Amniotic stem cell (primary cell): ENCODE results near the gene LIAS.
"Not testable (repeated sequence)": the region's sequence is repeated elsewhere in the genome, so short reads cannot be mapped to it uniquely, and the experiment has no call there.

Experiments
- DNase-seq: peaks from one replicate; lab custom pipeline; 2025; lab: John Stamatoyannopoulos, UW

Gene LIAS

GRCh38 chr4:39452860-39453587 lies 5.8 kb upstream of the LIAS start:
- DNase-seq = no peak

DNA sequence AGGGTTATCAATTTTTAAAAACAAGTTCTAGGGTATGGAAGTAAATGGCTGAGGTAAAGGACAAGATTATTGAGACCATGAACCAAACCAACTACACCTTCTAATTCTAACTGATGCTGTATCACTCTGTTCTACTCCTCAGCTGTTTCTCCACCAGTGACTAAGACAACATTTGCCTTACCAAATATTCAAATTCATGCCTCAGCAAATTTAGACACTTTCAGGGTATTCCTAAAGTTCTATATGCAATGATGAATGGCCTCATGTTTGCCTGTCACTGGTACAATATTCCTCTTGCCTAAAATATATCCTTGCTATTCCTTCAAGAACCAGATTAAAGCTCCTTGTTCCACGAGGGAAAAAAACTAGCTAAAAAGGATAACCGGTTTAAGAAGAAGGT lies 5.1 kb upstream of the LIAS start:
- DNase-seq = no peak

DNA sequence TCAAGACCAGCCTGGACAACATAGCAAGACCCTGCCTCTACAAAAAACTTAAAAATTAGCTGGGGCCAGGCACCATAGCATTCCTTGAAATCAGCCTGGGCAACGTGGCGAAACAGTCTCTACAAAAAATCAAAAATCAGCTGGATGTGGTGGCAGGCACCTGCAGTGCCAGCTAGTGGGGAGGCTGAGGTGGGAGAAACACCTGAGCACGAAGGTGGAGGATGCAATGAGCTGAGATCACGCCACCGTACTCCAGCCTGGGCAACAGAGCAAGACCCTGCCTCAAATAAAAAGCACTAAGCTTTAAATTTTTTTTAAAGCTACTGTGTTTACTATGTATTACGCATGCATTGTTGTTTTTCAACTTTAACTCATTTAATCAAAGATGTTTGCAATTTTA lies 3.4 kb upstream of the LIAS start:
- DNase-seq = no peak

GRCh38 chr4:39456946-39457763 lies 1.7 kb upstream of the LIAS start:
- no peak for DNase-seq

GRCh38 chr4:39458161-39458504 lies 723 bp upstream of the LIAS start:
- DNase-seq = not testable (repeated sequence)

DNA sequence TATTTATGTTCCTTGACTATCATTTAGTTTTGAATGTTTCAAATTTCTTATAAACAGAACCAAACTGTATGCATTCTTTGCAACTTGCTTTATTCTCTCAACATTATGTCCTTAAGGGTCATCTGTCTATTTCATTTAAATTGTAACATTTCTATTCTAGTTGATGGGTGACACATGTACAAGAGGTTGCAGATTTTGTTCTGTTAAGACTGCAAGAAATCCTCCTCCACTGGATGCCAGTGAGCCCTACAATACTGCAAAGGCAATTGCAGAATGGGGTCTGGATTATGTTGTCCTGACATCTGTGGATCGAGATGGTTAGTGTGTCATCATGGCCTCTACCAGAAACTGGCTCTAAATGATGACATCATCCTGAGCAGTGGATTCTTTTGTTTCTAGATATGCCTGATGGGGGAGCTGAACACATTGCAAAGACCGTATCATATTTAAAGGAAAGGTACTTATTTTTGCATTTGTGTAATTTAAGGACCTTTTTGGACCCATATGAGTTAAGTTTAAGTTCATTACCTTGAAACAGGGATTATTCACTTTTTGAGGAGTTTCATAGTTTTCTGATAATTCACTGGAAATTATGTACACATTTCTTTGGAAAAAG lies 6.1 kb downstream of the LIAS start:
- DNase-seq = peak; percentile 43

- no peak for DNase-seq
Measured at GRCh38 chr4:39466747-39467146, 7.9 kb downstream of the LIAS start.

DNA sequence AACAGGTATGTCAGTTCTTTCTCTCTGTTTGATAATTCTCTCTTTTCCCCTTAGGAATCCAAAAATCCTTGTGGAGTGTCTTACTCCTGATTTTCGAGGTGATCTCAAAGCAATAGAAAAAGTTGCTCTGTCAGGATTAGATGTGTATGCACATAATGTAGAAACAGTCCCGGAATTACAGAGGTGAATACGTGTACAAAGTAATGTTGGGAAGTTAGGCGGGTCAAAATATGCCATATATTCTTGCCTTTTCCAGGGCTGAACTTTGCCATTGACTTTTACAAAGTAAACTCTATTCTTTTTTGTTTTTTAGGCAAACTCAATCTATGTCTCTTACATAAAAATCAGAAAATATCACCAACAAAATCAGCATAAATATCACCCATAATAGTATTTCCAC lies 8.6 kb downstream of the LIAS start:
- DNase-seq = no peak

GRCh38 chr4:39469429-39470077 lies 10.7 kb downstream of the LIAS start:
- DNase-seq = peak; percentile 89

- DNase-seq = no peak
Measured at GRCh38 chr4:39470402-39470801, 11.5 kb downstream of the LIAS start.

DNA sequence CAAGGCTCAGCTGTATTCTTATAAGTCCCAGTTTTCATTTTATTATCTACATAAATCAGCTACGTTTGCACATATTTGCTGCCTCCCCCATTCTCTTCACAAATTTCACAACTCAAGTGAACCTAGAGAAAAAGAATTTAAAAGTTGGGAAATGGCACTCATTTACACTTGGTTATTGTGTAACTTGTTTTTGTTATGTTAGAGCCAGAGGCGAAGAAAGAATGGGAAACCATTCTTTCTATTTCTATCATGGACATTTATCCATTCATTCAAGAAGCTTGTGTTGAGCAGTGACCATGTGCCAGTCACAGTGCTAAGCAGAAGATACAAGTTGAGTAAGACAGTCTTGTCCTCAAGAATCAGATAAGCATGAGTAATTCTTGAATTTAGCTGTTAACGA lies 13.5 kb downstream of the LIAS start:
- DNase-seq = no peak

DNA sequence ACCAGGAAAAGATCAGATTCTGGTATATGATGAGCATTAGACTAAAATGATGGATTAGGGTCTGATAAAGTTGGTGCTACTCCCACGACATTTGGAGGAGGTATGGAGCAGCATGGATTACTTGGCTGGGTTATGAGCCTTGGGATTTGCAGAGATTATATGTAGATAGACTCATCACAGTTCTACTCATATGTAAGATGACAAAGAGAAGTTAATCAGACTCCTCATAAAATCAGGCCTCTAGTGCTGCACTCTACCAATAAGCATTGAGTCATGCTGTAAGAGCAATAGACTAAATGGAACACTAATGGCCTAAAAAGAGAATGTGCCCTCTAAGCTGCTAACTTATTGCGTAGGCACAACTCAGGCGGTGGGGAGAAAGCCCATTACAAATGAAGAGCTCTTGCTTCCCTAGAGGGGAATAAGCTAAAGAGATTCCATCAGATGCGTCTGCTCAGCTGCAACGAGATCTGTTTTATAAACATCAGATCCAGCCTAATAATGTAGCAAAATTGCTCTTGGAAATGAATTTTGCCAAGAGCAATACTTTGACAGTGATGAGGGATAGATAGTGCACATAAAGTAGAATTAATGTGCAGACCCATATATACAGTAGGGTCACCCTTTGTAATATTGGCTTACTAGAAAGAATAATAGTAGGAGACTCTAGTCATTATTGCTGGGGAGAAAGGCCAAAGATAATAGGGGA lies 17.5 kb downstream of the LIAS start:
- DNase-seq = no peak

GRCh38 chr4:39480251-39480650 lies 21.4 kb downstream of the LIAS start:
- DNase-seq = no peak

- DNase-seq = no peak
Measured at GRCh38 chr4:39480902-39481695, 22.2 kb downstream of the LIAS start.

DNA sequence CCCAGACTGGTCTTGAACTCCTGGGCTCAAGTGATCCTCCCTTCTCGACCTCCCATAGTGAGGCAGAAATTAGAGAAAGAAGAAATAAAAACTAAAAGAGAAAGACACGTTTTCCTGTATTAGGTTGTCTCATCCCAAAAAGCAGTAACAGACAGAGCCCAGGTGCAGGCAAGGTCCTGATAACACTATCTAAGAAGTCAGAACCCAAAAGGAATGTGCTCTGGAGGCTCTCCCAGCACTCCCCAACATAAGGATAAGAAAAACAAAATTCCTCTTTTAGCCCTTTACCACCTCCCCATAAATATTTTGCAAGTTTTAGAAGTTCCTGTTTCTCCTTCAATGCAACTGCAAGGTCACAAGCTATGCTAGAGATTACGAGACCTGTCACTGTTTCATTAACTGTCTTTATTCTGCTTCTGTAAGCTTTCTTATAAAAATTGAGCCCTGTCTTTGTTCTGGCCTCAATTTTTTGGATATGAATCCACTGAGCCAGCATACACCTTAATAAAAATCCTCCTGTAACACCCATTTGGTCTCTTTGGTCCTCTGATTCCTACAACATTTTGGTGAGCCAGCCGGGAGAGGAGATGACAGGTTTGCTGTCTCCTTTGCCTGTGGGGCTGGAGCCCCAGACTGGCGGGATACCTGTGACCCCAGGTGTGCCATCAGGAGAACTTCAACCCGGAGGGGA lies 25.9 kb downstream of the LIAS start:
- DNase-seq = no peak

DNA sequence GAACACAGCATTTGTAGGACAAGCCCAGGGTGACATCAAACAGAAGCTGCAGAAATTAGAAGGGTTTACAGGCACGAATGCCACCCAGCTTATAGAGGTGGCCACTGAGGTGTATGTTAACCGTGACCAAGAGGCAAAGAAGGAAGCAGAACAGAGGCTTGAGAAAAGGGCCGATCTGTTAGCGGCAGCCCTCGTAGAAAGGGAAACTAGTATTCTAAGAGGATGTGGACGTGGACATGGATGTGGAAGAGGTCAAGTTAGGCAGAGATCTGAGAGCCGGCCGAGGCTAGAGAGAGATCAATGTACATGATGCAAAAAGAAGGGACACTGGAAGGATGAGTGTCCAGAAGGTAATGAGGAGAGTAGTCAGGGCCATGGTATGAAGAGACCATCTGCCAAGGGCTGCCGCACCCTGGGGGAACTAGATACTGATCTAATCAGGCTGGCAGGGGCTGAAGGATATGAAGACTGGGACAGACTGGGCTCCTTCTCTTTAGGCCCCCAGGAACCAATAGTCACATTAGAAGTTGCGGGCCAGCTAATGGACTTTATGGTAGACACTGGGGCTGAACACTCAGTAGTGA lies 27.5 kb downstream of the LIAS start:
- DNase-seq = no peak

DNA sequence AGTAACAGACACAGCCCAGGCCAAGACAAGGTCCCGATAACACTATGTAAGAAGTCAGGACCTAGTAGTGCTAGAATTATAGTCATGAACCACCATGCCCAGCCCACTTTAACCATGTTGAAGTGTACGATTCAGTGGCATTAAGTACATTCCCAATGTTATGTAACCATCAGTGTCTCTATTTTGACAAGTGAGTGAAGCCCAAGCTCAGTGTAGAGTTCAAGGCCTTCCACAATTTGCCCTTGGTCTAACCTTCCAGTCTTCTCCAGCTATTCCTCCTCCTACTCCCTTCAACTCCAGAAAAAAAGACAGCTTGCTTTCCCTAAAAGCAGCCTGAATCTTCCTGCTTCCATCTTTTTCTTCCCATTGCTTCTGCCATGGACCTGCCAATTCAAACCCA lies 31.5 kb downstream of the LIAS start:
- DNase-seq = no peak

DNA sequence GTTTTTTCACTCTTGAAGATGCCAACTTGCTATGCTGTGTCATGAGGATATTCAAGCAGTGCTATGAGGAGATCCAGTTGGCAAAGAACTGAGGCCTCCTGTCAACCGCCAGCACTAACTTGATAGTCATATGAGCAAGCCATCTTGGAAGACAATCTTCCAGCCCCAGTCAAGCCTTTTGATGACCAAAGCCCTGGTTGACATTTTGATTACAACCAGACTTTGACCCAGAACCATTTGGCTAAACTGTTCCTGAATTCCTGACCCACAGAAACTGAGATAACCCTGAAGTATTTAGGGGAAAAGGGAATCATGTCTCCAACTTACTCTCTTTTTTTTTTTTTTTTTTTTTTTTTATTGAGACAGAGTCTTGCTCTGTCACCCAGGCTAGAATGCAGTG lies 35.5 kb downstream of the LIAS start:
- no peak for DNase-seq

GRCh38 chr4:39495446-39496213 lies 36.8 kb downstream of the LIAS start:
- no peak for DNase-seq
